GM23338 (cell line): ENCODE results near the gene TFDP1. TPM values are rescaled to one million over a fixed set of nuclear protein-coding genes. Genes with fewer than 3 reads are reported as not detected.

Experiments used
- ATAC-seq: fragments of 200-7000 bp; cut with Tn5 transposase; 3 replicates; pipeline ENCODE4 v1.9.1; 2020
- DNase-seq: peaks from one replicate; pipeline ENCODE4 v3.0.0-alpha.2; 2015; ENCODE audit warnings: low spot score
- H2AFZ ChIP-seq: fragments of 200-600 bp; sonication (generic); 2 replicates; pipeline ENCODE4 v1.8.0; 2016; ENCODE audit warnings: antibody characterized with exemption, mild to moderate bottlenecking, moderate library complexity
- H3F3A ChIP-seq: fragments of 200-600 bp; sonication (generic); replicated peaks from 2 replicates; pipeline ENCODE4 v1.8.0; 2017; ENCODE audit warnings: antibody characterized with exemption, mixed run types, low read depth
- H3K27ac ChIP-seq: fragments of 200-600 bp; sonication (generic); 2 replicates; pipeline ENCODE4 v1.6.1; 2016; ENCODE audit warnings: low read depth
- H3K27me3 ChIP-seq: fragments of 200-600 bp; sonication (generic); 2 replicates; pipeline ENCODE4 v1.8.0; 2016; ENCODE audit warnings: mild to moderate bottlenecking, mixed run types, moderate library complexity; ENCODE audit not compliant: insufficient read depth
- H3K36me3 ChIP-seq: fragments of 200-600 bp; sonication (generic); 2 replicates; pipeline ENCODE4 v1.8.0; 2016; ENCODE audit warnings: mild to moderate bottlenecking; ENCODE audit not compliant: insufficient read depth
- H3K4me1 ChIP-seq: fragments of 200-600 bp; sonication (generic); 2 replicates; pipeline ENCODE4 v1.8.0; 2016; ENCODE audit warnings: mild to moderate bottlenecking, moderate library complexity; ENCODE audit not compliant: insufficient read depth
- H3K4me2 ChIP-seq: fragments of 200-600 bp; sonication (generic); 2 replicates; pipeline ENCODE4 v1.7.1; 2017; ENCODE audit warnings: mixed run types
- H3K4me3 ChIP-seq: fragments of 200-600 bp; sonication (generic); 2 replicates; pipeline ENCODE4 v1.6.1; 2016; ENCODE audit warnings: mixed run types
- H3K79me2 ChIP-seq: fragments of 200-600 bp; sonication (generic); replicated peaks from 2 replicates; pipeline ENCODE4 v1.8.0; 2017; ENCODE audit warnings: mild to moderate bottlenecking; ENCODE audit not compliant: insufficient read depth
- H3K9me2 ChIP-seq: fragments of 200-600 bp; sonication (generic); 2 replicates; pipeline ENCODE4 v1.8.0; 2017; ENCODE audit not compliant: insufficient read depth
- H4K20me1 ChIP-seq: fragments of 200-600 bp; sonication (generic); replicated peaks from 2 replicates; pipeline ENCODE4 v1.8.0; 2017; ENCODE audit warnings: mild to moderate bottlenecking; ENCODE audit not compliant: insufficient read depth
- H3K27ac Mint-ChIP-seq: 2 replicates; pipeline ENCODE4 v1.8.0; 2020; ENCODE audit warnings: inconsistent platforms, mild to moderate bottlenecking, moderate library complexity, mixed read lengths
- H3K27me3 Mint-ChIP-seq: 3 replicates; pipeline ENCODE4 v1.8.0; 2022; ENCODE audit warnings: low read depth, mild to moderate bottlenecking, moderate library complexity, mixed read lengths, inconsistent platforms; ENCODE audit not compliant: insufficient read depth, poor library complexity
- H3K36me3 Mint-ChIP-seq: 3 replicates; pipeline ENCODE4 v1.8.0; 2021; ENCODE audit warnings: low read depth, mild to moderate bottlenecking, inconsistent platforms, moderate library complexity, mixed read lengths
- H3K4me1 Mint-ChIP-seq: 3 replicates; pipeline ENCODE4 v1.8.0; 2020; ENCODE audit warnings: mild to moderate bottlenecking, inconsistent platforms, mixed read lengths
- H3K4me3 Mint-ChIP-seq: 3 replicates; pipeline ENCODE4 v1.8.0; 2021; ENCODE audit warnings: moderate library complexity, mild to moderate bottlenecking, inconsistent platforms, mixed read lengths
- H3K9me3 Mint-ChIP-seq: 3 replicates; pipeline ENCODE4 v1.8.0; 2020; ENCODE audit warnings: moderate library complexity, mild to moderate bottlenecking, inconsistent platforms, mixed read lengths
- CREB1 ChIP-seq: fragments of 250-450 bp; sonication (Bioruptor Pico); IDR thresholded peaks from 2 replicates; pipeline ENCODE4 v1.5.0; 2020; ENCODE audit warnings: low read depth, mild to moderate bottlenecking, moderate library complexity
- EZH2 ChIP-seq: fragments of 200-600 bp; sonication (generic); IDR thresholded peaks from one replicate; pipeline ENCODE4 v1.8.0; 2017; ENCODE audit warnings: antibody characterized with exemption, mild to moderate bottlenecking, low read depth; ENCODE audit not compliant: unreplicated experiment
- EZH2phosphoT487 ChIP-seq: fragments of 200-600 bp; sonication (generic); IDR thresholded peaks from one replicate; pipeline ENCODE4 v1.8.1; 2018; ENCODE audit warnings: antibody characterized with exemption; ENCODE audit not compliant: unreplicated experiment
- JUNB ChIP-seq: IDR thresholded peaks from one replicate; pipeline ENCODE4 v1.6.1; 2016; ENCODE audit warnings: antibody characterized with exemption; ENCODE audit not compliant: unreplicated experiment
- POLR2AphosphoS5 ChIP-seq: IDR thresholded peaks from 2 replicates; pipeline ENCODE4 v1.6.1; 2016; ENCODE audit warnings: antibody characterized with exemption, low read depth
- polyA plus RNA-seq: library from polyadenylated mRNA; unstranded; fragments of >200 nt; fragmentation: Nextera tagmentation; extraction: Ambion mirVana; gene quantifications from 2 replicates; pipeline ENCODE4 v1.2.1, GENCODE V29; 2016
- total RNA-seq: library from RNA; depleted of rRNA; stranded (reverse); fragments of >200 nt; shearing (Covaris generic); gene quantifications from 2 replicates; pipeline ENCODE4 v1.2.3, GENCODE V29; 2014
- TF ChIP-seq, protein P1 (sequence below): IDR thresholded peaks from 2 replicates; pipeline ENCODE4 v1.6.1; 2016; ENCODE audit warnings: antibody characterized with exemption
- TF ChIP-seq, protein P2 (sequence below), 2 experiments: fragments of 200-600 bp in 1 of 2; sonication (generic) in 1 of 2; conservative IDR thresholded peaks; 2 replicates each; pipeline versions ENCODE4 v1.5.1 to v1.6.1; 2016 to 2017; ENCODE audit warnings: antibody characterized with exemption in 2 of 2, low read depth in 2 of 2, mild to moderate bottlenecking in 2 of 2, moderate library complexity in 1 of 2
- TF ChIP-seq, protein P3 (sequence below): fragments of 250-450 bp; sonication (Bioruptor Pico); IDR thresholded peaks from 2 replicates; pipeline ENCODE4 v1.5.0; 2020; ENCODE audit warnings: mild to moderate bottlenecking, moderate library complexity

Gene TFDP1
- total and polyA plus RNA-seq, 2 experiments from 2014 or later = 42.9 to 80.0 TPM

DNA sequence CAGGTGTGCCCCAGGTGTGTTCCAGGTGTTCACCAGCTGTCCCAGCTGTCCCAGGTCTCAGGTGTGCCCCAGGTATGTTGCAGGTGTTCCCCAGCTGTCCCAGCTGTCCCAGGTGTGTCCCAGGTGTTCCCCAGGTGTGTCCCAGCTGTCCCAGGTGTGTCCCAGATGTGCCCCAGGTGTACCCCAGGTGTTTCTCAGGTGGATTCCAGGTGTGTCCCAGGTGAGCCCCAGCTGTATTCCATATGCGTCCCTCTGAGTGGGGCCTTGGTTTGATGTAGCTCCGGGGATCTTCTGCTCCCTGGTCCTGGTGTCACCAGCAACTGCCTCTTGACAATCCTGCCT lies 81.7 kb downstream of the TFDP1 start:
- H3K4me1 Mint-ChIP-seq = peaks cover 5% of the 10 kb centered on the region; the same call in 2 of the 3 replicates
- Histone ChIP-seq H3K4me2 (no peak overlapping the region), H3K4me1 (no peaks in the 10 kb centered on the region), H3K9me2 (no peaks in the 10 kb centered on the region), H3K4me3 (no peak overlapping the region), H3K79me2 (no peaks in the 10 kb centered on the region), H2AFZ (no peak overlapping the region), H3K36me3 (no peaks in the 10 kb centered on the region), H3K27me3 (no peaks in the 10 kb centered on the region), H3K27ac (no peak overlapping the region), H3F3A (no peaks in the 10 kb centered on the region), H4K20me1 (no peaks in the 10 kb centered on the region)
- no peaks in the 10 kb centered on the region for H3K9me3 Mint-ChIP-seq
- TF ChIP-seq POLR2AphosphoS5 (no peak), EZH2phosphoT487 (no peak)
- H3K27me3 Mint-ChIP-seq = peaks cover 4% of the 10 kb centered on the region
- H3K36me3 Mint-ChIP-seq = no peaks in the 10 kb centered on the region
- no peak overlapping the region for H3K4me3 Mint-ChIP-seq
- ATAC-seq = no peak
- no peak overlapping the region for H3K27ac Mint-ChIP-seq
- DNase-seq = no peak

DNA sequence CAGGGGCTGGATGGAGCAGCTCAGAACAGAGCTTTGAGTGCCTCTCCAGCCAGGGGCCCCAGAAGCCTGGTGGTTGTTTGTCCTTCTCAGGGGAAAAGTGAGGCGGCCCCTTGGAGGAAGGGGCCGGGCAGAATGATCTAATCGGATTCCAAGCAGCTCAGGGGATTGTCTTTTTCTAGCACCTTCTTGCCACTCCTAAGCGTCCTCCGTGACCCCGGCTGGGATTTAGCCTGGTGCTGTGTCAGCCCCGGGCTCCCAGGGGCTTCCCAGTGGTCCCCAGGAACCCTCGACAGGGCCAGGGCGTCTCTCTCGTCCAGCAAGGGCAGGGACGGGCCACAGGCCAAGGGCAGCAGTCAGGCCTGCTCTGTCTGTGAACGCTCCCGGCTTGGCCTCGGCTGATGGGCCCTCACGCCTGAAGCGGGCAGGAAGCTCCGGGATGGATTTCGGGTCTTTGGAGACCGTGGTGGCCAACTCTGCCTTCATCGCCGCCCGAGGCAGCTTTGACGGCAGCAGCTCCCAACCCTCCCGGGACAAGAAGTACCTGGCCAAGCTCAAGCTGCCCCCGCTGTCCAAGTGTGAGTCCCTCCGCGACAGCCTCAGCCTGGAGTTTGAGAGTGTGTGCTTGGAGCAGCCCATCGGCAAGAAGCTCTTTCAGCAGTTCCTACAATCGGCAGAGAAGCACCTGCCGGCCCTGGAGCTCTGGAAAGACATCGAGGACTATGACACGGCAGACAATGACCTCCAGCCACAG lies 82.6 kb downstream of the TFDP1 start, which contains the start of gene GRK1:
Gene GRK1 (plus strand): TSS at position 269 of the 751 bp plus-strand sequence. CDS start 168 bp downstream, at position 437.
- no peaks in the 10 kb centered on the region for H3K36me3 ChIP-seq
- peaks cover 6% of the 10 kb centered on the region for H3K27me3 Mint-ChIP-seq
- no peaks in the 10 kb centered on the region for H3K4me1 ChIP-seq
- no peaks in the 10 kb centered on the region for H3F3A ChIP-seq
- H2AFZ ChIP-seq = no peak within 1 kb of the TSS
- H3K27me3 ChIP-seq = no peaks in the 10 kb centered on the region
- H3K9me3 Mint-ChIP-seq = peaks cover 1% of the 10 kb centered on the region; the same call in 1 of the 3 replicates
- no peak within 1 kb of the TSS for H3K4me2 ChIP-seq
- no peak within 1 kb of the TSS for H3K27ac ChIP-seq
- H3K36me3 Mint-ChIP-seq = no peaks in the 10 kb centered on the region
- no peaks in the 10 kb centered on the region for H3K9me2 ChIP-seq
- H3K79me2 ChIP-seq = no peaks in the 10 kb centered on the region
- ATAC-seq = peak; percentile 36
- no peak within 1 kb of the TSS for H3K4me3 Mint-ChIP-seq
- DNase-seq = no peak
- H3K4me3 ChIP-seq = no peak within 1 kb of the TSS
- no peaks in the 10 kb centered on the region for H4K20me1 ChIP-seq
- TF ChIP-seq, protein P1, sequence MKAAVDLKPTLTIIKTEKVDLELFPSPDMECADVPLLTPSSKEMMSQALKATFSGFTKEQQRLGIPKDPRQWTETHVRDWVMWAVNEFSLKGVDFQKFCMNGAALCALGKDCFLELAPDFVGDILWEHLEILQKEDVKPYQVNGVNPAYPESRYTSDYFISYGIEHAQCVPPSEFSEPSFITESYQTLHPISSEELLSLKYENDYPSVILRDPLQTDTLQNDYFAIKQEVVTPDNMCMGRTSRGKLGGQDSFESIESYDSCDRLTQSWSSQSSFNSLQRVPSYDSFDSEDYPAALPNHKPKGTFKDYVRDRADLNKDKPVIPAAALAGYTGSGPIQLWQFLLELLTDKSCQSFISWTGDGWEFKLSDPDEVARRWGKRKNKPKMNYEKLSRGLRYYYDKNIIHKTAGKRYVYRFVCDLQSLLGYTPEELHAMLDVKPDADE = no peak
- TF ChIP-seq CREB1 (CRISPR knock-in tag) = no peak
- TF ChIP-seq JUNB = no peak
- no peak for TF ChIP-seq EZH2
- TF ChIP-seq, protein P2, sequence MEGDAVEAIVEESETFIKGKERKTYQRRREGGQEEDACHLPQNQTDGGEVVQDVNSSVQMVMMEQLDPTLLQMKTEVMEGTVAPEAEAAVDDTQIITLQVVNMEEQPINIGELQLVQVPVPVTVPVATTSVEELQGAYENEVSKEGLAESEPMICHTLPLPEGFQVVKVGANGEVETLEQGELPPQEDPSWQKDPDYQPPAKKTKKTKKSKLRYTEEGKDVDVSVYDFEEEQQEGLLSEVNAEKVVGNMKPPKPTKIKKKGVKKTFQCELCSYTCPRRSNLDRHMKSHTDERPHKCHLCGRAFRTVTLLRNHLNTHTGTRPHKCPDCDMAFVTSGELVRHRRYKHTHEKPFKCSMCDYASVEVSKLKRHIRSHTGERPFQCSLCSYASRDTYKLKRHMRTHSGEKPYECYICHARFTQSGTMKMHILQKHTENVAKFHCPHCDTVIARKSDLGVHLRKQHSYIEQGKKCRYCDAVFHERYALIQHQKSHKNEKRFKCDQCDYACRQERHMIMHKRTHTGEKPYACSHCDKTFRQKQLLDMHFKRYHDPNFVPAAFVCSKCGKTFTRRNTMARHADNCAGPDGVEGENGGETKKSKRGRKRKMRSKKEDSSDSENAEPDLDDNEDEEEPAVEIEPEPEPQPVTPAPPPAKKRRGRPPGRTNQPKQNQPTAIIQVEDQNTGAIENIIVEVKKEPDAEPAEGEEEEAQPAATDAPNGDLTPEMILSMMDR (conservative IDR thresholded peaks at IDR 0.05; ENCODE audit: low read depth in 2 of 2) = no peak
- TF ChIP-seq, protein P3, sequence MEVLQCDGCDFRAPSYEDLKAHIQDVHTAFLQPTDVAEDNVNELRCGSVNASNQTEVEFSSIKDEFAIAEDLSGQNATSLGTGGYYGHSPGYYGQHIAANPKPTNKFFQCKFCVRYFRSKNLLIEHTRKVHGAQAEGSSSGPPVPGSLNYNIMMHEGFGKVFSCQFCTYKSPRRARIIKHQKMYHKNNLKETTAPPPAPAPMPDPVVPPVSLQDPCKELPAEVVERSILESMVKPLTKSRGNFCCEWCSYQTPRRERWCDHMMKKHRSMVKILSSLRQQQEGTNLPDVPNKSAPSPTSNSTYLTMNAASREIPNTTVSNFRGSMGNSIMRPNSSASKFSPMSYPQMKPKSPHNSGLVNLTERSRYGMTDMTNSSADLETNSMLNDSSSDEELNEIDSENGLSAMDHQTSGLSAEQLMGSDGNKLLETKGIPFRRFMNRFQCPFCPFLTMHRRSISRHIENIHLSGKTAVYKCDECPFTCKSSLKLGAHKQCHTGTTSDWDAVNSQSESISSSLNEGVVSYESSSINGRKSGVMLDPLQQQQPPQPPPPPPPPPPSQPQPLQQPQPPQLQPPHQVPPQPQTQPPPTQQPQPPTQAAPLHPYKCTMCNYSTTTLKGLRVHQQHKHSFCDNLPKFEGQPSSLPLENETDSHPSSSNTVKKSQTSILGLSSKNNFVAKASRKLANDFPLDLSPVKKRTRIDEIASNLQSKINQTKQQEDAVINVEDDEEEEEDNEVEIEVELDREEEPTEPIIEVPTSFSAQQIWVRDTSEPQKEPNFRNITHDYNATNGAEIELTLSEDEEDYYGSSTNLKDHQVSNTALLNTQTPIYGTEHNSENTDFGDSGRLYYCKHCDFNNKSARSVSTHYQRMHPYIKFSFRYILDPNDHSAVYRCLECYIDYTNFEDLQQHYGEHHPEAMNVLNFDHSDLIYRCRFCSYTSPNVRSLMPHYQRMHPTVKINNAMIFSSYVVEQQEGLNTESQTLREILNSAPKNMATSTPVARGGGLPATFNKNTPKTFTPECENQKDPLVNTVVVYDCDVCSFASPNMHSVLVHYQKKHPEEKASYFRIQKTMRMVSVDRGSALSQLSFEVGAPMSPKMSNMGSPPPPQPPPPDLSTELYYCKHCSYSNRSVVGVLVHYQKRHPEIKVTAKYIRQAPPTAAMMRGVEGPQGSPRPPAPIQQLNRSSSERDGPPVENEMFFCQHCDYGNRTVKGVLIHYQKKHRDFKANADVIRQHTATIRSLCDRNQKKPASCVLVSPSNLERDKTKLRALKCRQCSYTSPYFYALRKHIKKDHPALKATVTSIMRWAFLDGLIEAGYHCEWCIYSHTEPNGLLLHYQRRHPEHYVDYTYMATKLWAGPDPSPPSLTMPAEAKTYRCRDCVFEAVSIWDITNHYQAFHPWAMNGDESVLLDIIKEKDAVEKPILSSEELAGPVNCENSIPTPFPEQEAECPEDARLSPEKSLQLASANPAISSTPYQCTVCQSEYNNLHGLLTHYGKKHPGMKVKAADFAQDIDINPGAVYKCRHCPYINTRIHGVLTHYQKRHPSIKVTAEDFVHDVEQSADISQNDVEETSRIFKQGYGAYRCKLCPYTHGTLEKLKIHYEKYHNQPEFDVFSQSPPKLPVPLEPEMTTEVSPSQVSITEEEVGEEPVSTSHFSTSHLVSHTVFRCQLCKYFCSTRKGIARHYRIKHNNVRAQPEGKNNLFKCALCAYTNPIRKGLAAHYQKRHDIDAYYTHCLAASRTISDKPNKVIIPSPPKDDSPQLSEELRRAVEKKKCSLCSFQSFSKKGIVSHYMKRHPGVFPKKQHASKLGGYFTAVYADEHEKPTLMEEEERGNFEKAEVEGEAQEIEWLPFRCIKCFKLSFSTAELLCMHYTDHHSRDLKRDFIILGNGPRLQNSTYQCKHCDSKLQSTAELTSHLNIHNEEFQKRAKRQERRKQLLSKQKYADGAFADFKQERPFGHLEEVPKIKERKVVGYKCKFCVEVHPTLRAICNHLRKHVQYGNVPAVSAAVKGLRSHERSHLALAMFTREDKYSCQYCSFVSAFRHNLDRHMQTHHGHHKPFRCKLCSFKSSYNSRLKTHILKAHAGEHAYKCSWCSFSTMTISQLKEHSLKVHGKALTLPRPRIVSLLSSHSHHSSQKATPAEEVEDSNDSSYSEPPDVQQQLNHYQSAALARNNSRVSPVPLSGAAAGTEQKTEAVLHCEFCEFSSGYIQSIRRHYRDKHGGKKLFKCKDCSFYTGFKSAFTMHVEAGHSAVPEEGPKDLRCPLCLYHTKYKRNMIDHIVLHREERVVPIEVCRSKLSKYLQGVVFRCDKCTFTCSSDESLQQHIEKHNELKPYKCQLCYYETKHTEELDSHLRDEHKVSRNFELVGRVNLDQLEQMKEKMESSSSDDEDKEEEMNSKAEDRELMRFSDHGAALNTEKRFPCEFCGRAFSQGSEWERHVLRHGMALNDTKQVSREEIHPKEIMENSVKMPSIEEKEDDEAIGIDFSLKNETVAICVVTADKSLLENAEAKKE (CRISPR knock-in tag) = no peak
- peaks cover 5% of the 10 kb centered on the region; the same call in 2 of the 3 replicates for H3K4me1 Mint-ChIP-seq
- no peak within 1 kb of the TSS; the same call in 1 of the 2 replicates for H3K27ac Mint-ChIP-seq
